GM12878 (cell line): ENCODE data around the gene GALR3. TPM values are rescaled to one million over a fixed set of nuclear protein-coding genes. Genes with fewer than 3 reads are reported as not detected.

Experiments
- ATAC-seq: fragments of 200-7000 bp; cut with Tn5 transposase; 3 replicates; pipeline ENCODE4 v1.9.1; 2020; ENCODE audit warnings: mild to moderate bottlenecking, moderate library complexity
- BruUV-seq: library from RNA; stranded (reverse); fragments of 400-500 nt; replicated peaks from 2 replicates; lab custom pipeline; 2021; lab: Mats Ljungman, UMichigan
- CTCF ChIA-PET: fragments of 300-600 bp; sonication (Branson Sonifier 250); formaldehyde crosslinking; extraction: SDS; loops from one replicate; lab custom pipeline; 2021; ENCODE audit warnings: inconsistent platforms; lab: Yijun Ruan, JAX
- POLR2A ChIA-PET: fragments of 350-600 bp; formaldehyde crosslinking; extraction: SDS; loops from one replicate; lab custom pipeline; 2021; ENCODE audit warnings: inconsistent platforms; lab: Charles Lee
- RAD21 ChIA-PET: fragments of 300-600 bp; sonication (Branson Sonifier 250); formaldehyde crosslinking; loops from one replicate; lab custom pipeline; 2023; ENCODE audit warnings: antibody characterized with exemption; ENCODE audit not compliant: unreplicated experiment; lab: Charles Lee
- SMC1A ChIA-PET: fragments of 300-600 bp; sonication (Branson Sonifier 250); formaldehyde crosslinking; loops from one replicate; lab custom pipeline; 2023; ENCODE audit not compliant: unreplicated experiment, uncharacterized antibody; lab: Charles Lee
- DNase-seq: peaks from one replicate; pipeline ENCODE4 v3.0.0-alpha.2; 2011; ENCODE audit warnings: low read depth, low spot score
- FAIRE-seq: peaks from 3 replicates; lab custom pipeline; 2011; peaks lifted over from hg19 to GRCh38; lab: Jason Lieb, UNC
- H2AFZ ChIP-seq: 2 replicates; pipeline ENCODE4 v1.6.0; 2011; ENCODE audit warnings: low read depth, low read length, control low read depth; ENCODE audit not compliant: control insufficient read depth
- H3K27ac ChIP-seq: 2 replicates; pipeline ENCODE4 v1.5.1; 2011; ENCODE audit warnings: control low read depth; ENCODE audit not compliant: control insufficient read depth, insufficient read depth
- H3K27me3 ChIP-seq, 2 experiments: replicated peaks in 1 of 2; 2 replicates each; pipeline versions ENCODE4 v1.6.0 to v1.6.1; 2011; ENCODE audit warnings: low read length in 1 of 2; ENCODE audit not compliant: control insufficient read depth in 2 of 2, insufficient read depth in 2 of 2
- H3K36me3 ChIP-seq, 2 experiments: 2 replicates each; pipeline ENCODE4 v1.5.1; 2011; ENCODE audit warnings: low read length in 1 of 2; ENCODE audit not compliant: control insufficient read depth in 2 of 2, insufficient read depth in 2 of 2
- H3K4me1 ChIP-seq: 2 replicates; pipeline ENCODE4 v1.6.1; 2011; ENCODE audit warnings: mild to moderate bottlenecking, low read length, moderate library complexity, mixed read lengths; ENCODE audit not compliant: control insufficient read depth, insufficient read depth
- H3K4me2 ChIP-seq: 2 replicates; pipeline ENCODE4 v1.6.0; 2011; ENCODE audit warnings: control low read depth; ENCODE audit not compliant: control insufficient read depth, insufficient read depth
- H3K4me3 ChIP-seq: fragments of 200-600 bp; sonication (generic); 2 replicates; pipeline ENCODE4 v1.5.1; 2016
- H3K79me2 ChIP-seq: 2 replicates; pipeline ENCODE4 v1.6.0; 2011; ENCODE audit warnings: low read length; ENCODE audit not compliant: control insufficient read depth, insufficient read depth
- H3K9ac ChIP-seq: 2 replicates; pipeline ENCODE4 v1.8.0; 2011; ENCODE audit warnings: low read length, control low read depth, mixed read lengths; ENCODE audit not compliant: control insufficient read depth, insufficient read depth
- H3K9me3 ChIP-seq: replicated peaks from 3 replicates; pipeline ENCODE4 v1.5.1; 2011; ENCODE audit warnings: mild to moderate bottlenecking, low read length; ENCODE audit not compliant: control insufficient read depth, insufficient read depth
- H4K20me1 ChIP-seq: 2 replicates; pipeline ENCODE4 v1.6.0; 2011; ENCODE audit not compliant: control insufficient read depth, insufficient read depth
- CBX3 ChIP-seq: fragments of 200-600 bp; sonication (generic); IDR thresholded peaks from 2 replicates; pipeline ENCODE4 v1.6.1; 2016; ENCODE audit warnings: low read depth, borderline replicate concordance
- CUX1 ChIP-seq: IDR thresholded peaks from 2 replicates; pipeline ENCODE4 v1.6.1; 2012; ENCODE audit warnings: improper control_type of control experiment, low read depth, low read length; ENCODE audit not compliant: insufficient replicate concordance
- HDGF ChIP-seq: fragments of 450-650 bp; IDR thresholded peaks from 2 replicates; pipeline ENCODE4 v1.6.1; 2016; ENCODE audit warnings: antibody characterized with exemption
- HSF1 ChIP-seq: fragments of 150-350 bp; IDR thresholded peaks from 2 replicates; pipeline ENCODE4 v1.6.1; 2014; ENCODE audit warnings: mild to moderate bottlenecking, low read depth, low read length
- SP1 ChIP-seq: IDR thresholded peaks from one replicate; pipeline ENCODE4 v1.6.1; 2011; ENCODE audit warnings: low read depth, low read length
- SPI1 ChIP-seq: IDR thresholded peaks from 2 replicates; pipeline ENCODE4 v1.6.1; 2011; ENCODE audit warnings: low read depth, mild to moderate bottlenecking, low read length, moderate library complexity, borderline replicate concordance; ENCODE audit not compliant: insufficient read depth
- ZBTB40 ChIP-seq: fragments of 450-650 bp; IDR thresholded peaks from 2 replicates; pipeline ENCODE4 v1.6.1; 2016; ENCODE audit warnings: mild to moderate bottlenecking, moderate library complexity, borderline replicate concordance
- WGBS: methylation state at CpG from one replicate; pipeline ENCODE4 v1.1.6; 2016; ENCODE audit warnings: low lambda C conversion rate; ENCODE audit not compliant: insufficient replicate concordance, insufficient coverage; ENCODE audit errors: missing lambda C conversion rate; 5-methylcytosine and 5-hydroxymethylcytosine counted together
- in situ Hi-C: fragments of 300-500 bp; cut with MboI; formaldehyde crosslinking; loops from 9 replicates; pipeline ENCODE4 v1.14.3; 2018; ENCODE audit warnings: mixed read lengths
- intact Hi-C: fragments of 100-400 bp; cut with micrococcal nuclease; formaldehyde crosslinking; loops from one replicate; pipeline ENCODE4 v1.14.2; 2022; ENCODE audit not compliant: unreplicated experiment
- polyA plus RNA-seq, 11 experiments: library from polyadenylated mRNA; depleted of rRNA in 4 of 11; unstranded in 6 of 11; stranded (reverse) in 5 of 11; fragments of >200 nt; fragmentation: Nextera tagmentation in 4 of 11; fragmentation: Illumina TruSeq in 1 of 11; extraction: Ambion mirVana in 4 of 11; extraction: Trizol in 1 of 11; gene quantifications; 1 replicate in 1 of 11; 2 replicates in 10 of 11; pipeline versions ENCODE4 v1.2.1 to v1.2.3, GENCODE V29; 2011 to 2016; ENCODE audit warnings: inconsistent platforms in 2 of 11, missing spikeins in 2 of 11, low read depth in 1 of 11
- total RNA-seq, 4 experiments: library from RNA; depleted of rRNA in 3 of 4; stranded (reverse); fragments of >200 nt in 3 of 4; fragmentation: Illumina TruSeq in 1 of 4; extraction: Trizol in 1 of 4; gene quantifications; 2 replicates each; pipeline versions ENCODE4 v1.2.1 to v1.2.3, GENCODE V29; 2013 to 2021

GALR3 gene
- total and polyA plus RNA-seq, 10 of the 15 experiments (the other 5 are each of a cell fraction or from before 2014, with no cell fraction given): not detected

GRCh38 chr22:37816543-37817180, 6.5 kb upstream of the GALR3 start:
- intact Hi-C loops (loop anchor here (1.0 to 5.0 kb wide), 3 partner anchors 47 to 149 kb away; no protein-coding TSS in a partner anchor), in situ Hi-C loops (loop anchor here (5.0 kb wide), 2 partner anchors 46 to 146 kb away; no protein-coding TSS in a partner anchor)
- H3K27ac ChIP-seq: no peak overlapping the region
- 64% methylated on average over 23 of the region's 23 CpGs for WGBS
- H4K20me1 ChIP-seq: no peaks in the 10 kb centered on the region
- SMC1A ChIA-PET: interaction anchor here (0.6 to 5.2 kb wide), 5 partner anchors 46 to 224 kb away, joined by 3 to 53 read pairs (median 4); no protein-coding TSS in a partner anchor
- FAIRE-seq: no peak
- no peak overlapping the region for H3K4me3 ChIP-seq
- no peak overlapping the region for H3K9ac ChIP-seq
- DNase-seq: no peak
- BruUV-seq: no TSS peak
- no peak for ATAC-seq
- POLR2A ChIA-PET: interaction anchor here (0.6 kb wide), 1 partner anchor 9 kb away, joined by 7 read pairs; the partner anchor contains the start of gene GCAT
- H3K79me2 ChIP-seq: no peaks in the 10 kb centered on the region
- H3K4me1 ChIP-seq: peaks cover 10% of the 10 kb centered on the region
- CTCF ChIA-PET: interaction anchor here (0.7 to 8.7 kb wide), 18 partner anchors 8 to 732 kb away, joined by 3 to 121 read pairs (median 4); partner anchors contain the start of genes ANKRD54 and GCAT
- no peak overlapping the region for H2AFZ ChIP-seq
- no peak overlapping the region for H3K4me2 ChIP-seq
- no peaks in the 10 kb centered on the region for H3K36me3 ChIP-seq
- peaks cover 0 to 2% of the 10 kb centered on the region in 2 experiments; a peak in 2 of 4 replicates for H3K27me3 ChIP-seq
- no peaks in the 10 kb centered on the region for H3K9me3 ChIP-seq
- RAD21 ChIA-PET: interaction anchor here (0.7 to 3.0 kb wide), 7 partner anchors 9 to 184 kb away, joined by 3 to 18 read pairs (median 5); partner anchors contain the start of genes GCAT and PDXP
- TF ChIP-seq HSF1 (no peak), SP1 (no peak), ZBTB40 (no peak), HDGF (no peak), CUX1 (no peak), SPI1 (no peak), CBX3 (no peak)
